ENCODE results near the gene COPG1. TPM values are rescaled to one million over a fixed set of nuclear protein-coding genes. Genes with fewer than 3 reads are reported as not detected.

The COPG1 gene
- total and polyA plus RNA-seq, 9 of the 15 experiments (the other 6 are each of a cell fraction or from before 2014, with no cell fraction given), result 40.3 to 105 (median 62.4) TPM

GRCh38 chr3:129239991-129240390 lies 9.4 kb upstream of the COPG1 start (continued):
- TF ChIP-seq, protein P1, sequence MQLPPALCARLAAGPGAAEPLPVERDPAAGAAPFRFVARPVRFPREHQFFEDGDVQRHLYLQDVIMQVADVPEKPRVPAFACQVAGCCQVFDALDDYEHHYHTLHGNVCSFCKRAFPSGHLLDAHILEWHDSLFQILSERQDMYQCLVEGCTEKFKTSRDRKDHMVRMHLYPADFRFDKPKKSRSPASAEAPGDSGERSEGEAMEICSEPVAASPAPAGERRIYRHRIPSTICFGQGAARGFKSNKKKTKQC (CRISPR knock-in tag; IDR thresholded peaks at IDR 0.05), result no peak
- no peak for TF ChIP-seq AFF1 (IDR thresholded peaks at IDR 0.05; ENCODE audit: low read depth in 1 of 2, partially characterized antibody in 2 of 2)
- no peak for TF ChIP-seq ELF4 (CRISPR knock-in tag; IDR thresholded peaks at IDR 0.05)
- TF ChIP-seq RERE (CRISPR knock-in tag; IDR thresholded peaks at IDR 0.05; ENCODE audit: borderline replicate concordance), result no peak
- TF ChIP-seq, protein P2, sequence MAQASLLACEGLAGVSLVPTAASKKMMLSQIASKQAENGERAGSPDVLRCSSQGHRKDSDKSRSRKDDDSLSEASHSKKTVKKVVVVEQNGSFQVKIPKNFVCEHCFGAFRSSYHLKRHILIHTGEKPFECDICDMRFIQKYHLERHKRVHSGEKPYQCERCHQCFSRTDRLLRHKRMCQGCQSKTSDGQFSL (CRISPR knock-in tag; IDR thresholded peaks at IDR 0.05), result no peak
- TF ChIP-seq, protein P2 (tag; IDR thresholded peaks at IDR 0.05), result no peak

Measured in K562 (cell line).